K562 (cell line): ENCODE data around the gene GAB2. TPM values are rescaled to one million over a fixed set of nuclear protein-coding genes. Genes with fewer than 3 reads are reported as not detected.
A peak's percentile ranks its signal among the peaks of the same experiment; 100 is the strongest.

Experiments used
- ATAC-seq: fragments of 200-7000 bp; cut with Tn5 transposase; 3 replicates; pipeline ENCODE4 v1.9.1; 2020; ENCODE audit warnings: moderate library complexity
- BruUV-seq: library from RNA; stranded (reverse); fragments of 400-500 nt; replicated peaks from 2 replicates; lab custom pipeline; 2021; lab: Mats Ljungman, UMichigan
- CTCF ChIA-PET: fragments of 300-600 bp; formaldehyde crosslinking; extraction: SDS; loops from one replicate; lab custom pipeline; 2021; ENCODE audit warnings: low intra/inter-chr PET ratio; lab: Yijun Ruan, JAX
- POLR2A ChIA-PET: fragments of 300-600, 350-650 bp; sonication (Branson Sonifier 250); formaldehyde crosslinking; extraction: SDS; loops from one replicate; lab custom pipeline; 2021; ENCODE audit warnings: antibody characterized with exemption, inconsistent platforms; lab: Yijun Ruan, JAX
- DNase-seq, 4 experiments: peaks; one replicate each; pipeline versions ENCODE4 v3.0.0 to v3.0.0-alpha.2; 2011 to 2018; ENCODE audit warnings: low spot score in 3 of 4, mixed read lengths in 3 of 4; ENCODE audit errors: extremely low read depth in 1 of 4
- FAIRE-seq: peaks from 2 replicates; lab custom pipeline; 2011; peaks lifted over from hg19 to GRCh38; lab: Jason Lieb, UNC
- H2AFZ ChIP-seq: 2 replicates; pipeline ENCODE4 v1.6.0; 2011; ENCODE audit warnings: low read depth, low read length, control low read depth, inconsistent platforms
- H3K27ac ChIP-seq: fragments of 200-600 bp; 3 replicates; pipeline ENCODE4 v1.8.0; 2011; ENCODE audit warnings: low read depth, mild to moderate bottlenecking, control low read depth, inconsistent platforms, low read length, moderate library complexity, mixed read lengths; ENCODE audit errors: extremely low read depth
- H3K27me3 ChIP-seq, 2 experiments: fragments of 300-600 bp in 1 of 2; 2 replicates in 1 of 2; 3 replicates in 1 of 2; pipeline versions ENCODE4 v1.6.0 to v1.8.0; 2011; ENCODE audit warnings: inconsistent platforms in 2 of 2, low read length in 2 of 2, mild to moderate bottlenecking in 1 of 2, mixed read lengths in 1 of 2, moderate library complexity in 1 of 2; ENCODE audit not compliant: control insufficient read depth in 2 of 2, insufficient read depth in 2 of 2
- H3K36me3 ChIP-seq: fragments of 300-600 bp; 3 replicates; pipeline ENCODE4 v1.8.0; 2011; ENCODE audit warnings: mild to moderate bottlenecking, low read length, inconsistent platforms; ENCODE audit not compliant: control insufficient read depth, insufficient read depth
- H3K4me1 ChIP-seq, 2 experiments: fragments of 200-600 bp in 1 of 2; replicated peaks in 1 of 2; 2 replicates in 1 of 2; 3 replicates in 1 of 2; pipeline versions ENCODE4 v1.5.1 to v1.8.0; 2011; ENCODE audit warnings: inconsistent platforms in 2 of 2, low read length in 2 of 2, mild to moderate bottlenecking in 1 of 2, mixed read lengths in 1 of 2, moderate library complexity in 1 of 2; ENCODE audit not compliant: control insufficient read depth in 2 of 2, insufficient read depth in 2 of 2
- H3K4me2 ChIP-seq: 2 replicates; pipeline ENCODE4 v1.6.1; 2011; ENCODE audit warnings: low read length, control low read depth, inconsistent platforms, mixed read lengths; ENCODE audit not compliant: insufficient read depth
- H3K4me3 ChIP-seq: fragments of 200-600 bp; sonication (generic), shearing (Covaris generic); 2 replicates; pipeline ENCODE4 v1.5.1; 2016; ENCODE audit warnings: control low read depth, inconsistent platforms
- H3K79me2 ChIP-seq: fragments of 200-600 bp; 3 replicates; pipeline ENCODE4 v1.8.0; 2011; ENCODE audit warnings: low read length, inconsistent platforms; ENCODE audit not compliant: control insufficient read depth, insufficient read depth
- H3K9ac ChIP-seq, 2 experiments: 2 replicates each; pipeline versions ENCODE4 v1.6.0 to v1.6.1; 2011; ENCODE audit warnings: low read depth in 2 of 2, low read length in 2 of 2, control low read depth in 1 of 2, inconsistent platforms in 1 of 2, mild to moderate bottlenecking in 1 of 2, mixed read lengths in 1 of 2; ENCODE audit not compliant: insufficient read depth in 1 of 2
- H3K9me1 ChIP-seq: one replicate; pipeline ENCODE4 v1.6.0; 2011; ENCODE audit warnings: inconsistent platforms, mild to moderate bottlenecking, low read length, moderate library complexity; ENCODE audit not compliant: control insufficient read depth, insufficient read depth
- H3K9me3 ChIP-seq: replicated peaks from 2 replicates; pipeline ENCODE4 v1.5.1; 2011; ENCODE audit warnings: low read depth, low read length, inconsistent platforms; ENCODE audit not compliant: control insufficient read depth, insufficient read depth
- H4K20me1 ChIP-seq: replicated peaks from 2 replicates; pipeline ENCODE4 v1.6.1; 2011; ENCODE audit warnings: low read length, inconsistent platforms, mixed read lengths; ENCODE audit not compliant: control insufficient read depth, insufficient read depth
- ARID1B ChIP-seq: fragments of 450-650 bp; IDR thresholded peaks from 2 replicates; pipeline ENCODE4 v1.6.1; 2016; ENCODE audit warnings: antibody characterized with exemption, mild to moderate bottlenecking, inconsistent platforms
- CREB1 ChIP-seq, 2 experiments: sonication (generic) in 1 of 2; formaldehyde crosslinking in 1 of 2; IDR thresholded peaks; 2 replicates each; pipeline versions ENCODE4 v1.6.1 to v1.8.0; 2012 to 2022; ENCODE audit warnings: inconsistent platforms in 1 of 2, mild to moderate bottlenecking in 1 of 2, missing genetic modification reagents in 1 of 2, moderate library complexity in 1 of 2
- ESRRA ChIP-seq: fragments of 450-650 bp; IDR thresholded peaks from 2 replicates; pipeline ENCODE4 v1.6.1; 2014; ENCODE audit warnings: low read depth, mild to moderate bottlenecking, moderate library complexity, borderline replicate concordance
- SMAD4 ChIP-seq: fragments of 250-450 bp; sonication (Bioruptor Pico); conservative IDR thresholded peaks from 2 replicates; pipeline ENCODE4 v1.8.0; 2021; ENCODE audit warnings: inconsistent platforms, mild to moderate bottlenecking, moderate library complexity
- ZNF217 ChIP-seq: sonication (generic); formaldehyde crosslinking; IDR thresholded peaks from 2 replicates; pipeline ENCODE4 v1.8.0; 2022; ENCODE audit warnings: mild to moderate bottlenecking, missing genetic modification reagents
- ZNF57 ChIP-seq: fragments of 450-650 bp; formaldehyde crosslinking; IDR thresholded peaks from 2 replicates; pipeline ENCODE4 v1.4.0; 2020; ENCODE audit warnings: mild to moderate bottlenecking, moderate library complexity
- WGBS: fragments of 100-300 bp; shearing (Covaris generic); methylation state at CpG from one replicate; pipeline ENCODE4 v1.1.6; 2016; ENCODE audit warnings: low coverage, mixed read lengths; ENCODE audit not compliant: insufficient coverage; ENCODE audit errors: missing lambda C conversion rate; 5-methylcytosine and 5-hydroxymethylcytosine counted together
- in situ Hi-C: fragments of 300-500 bp; cut with MboI; formaldehyde crosslinking; loops from 4 replicates; pipeline ENCODE4 v1.15.0; 2018; ENCODE audit warnings: inconsistent platforms, mixed read lengths
- intact Hi-C: fragments of 100-400 bp; cut with micrococcal nuclease; formaldehyde crosslinking; loops from 2 replicates; pipeline ENCODE4 v1.14.2; 2022
- polyA plus RNA-seq, 8 experiments: library from polyadenylated mRNA; depleted of rRNA in 4 of 8; stranded (reverse) in 5 of 8; unstranded in 3 of 8; fragments of >200 nt; fragmentation: Nextera tagmentation in 2 of 8; fragmentation: Illumina TruSeq in 1 of 8; extraction: Ambion mirVana in 2 of 8; extraction: Trizol in 1 of 8; gene quantifications; 2 replicates each; pipeline versions ENCODE4 v1.2.1 to v1.2.3, GENCODE V29; 2011 to 2014; ENCODE audit warnings: inconsistent platforms in 1 of 8, missing spikeins in 1 of 8
- total RNA-seq, 7 experiments: library from RNA; depleted of rRNA in 6 of 7; stranded (reverse); fragments of >200 nt in 6 of 7; fragmentation: Illumina TruSeq in 2 of 7; extraction: Trizol in 2 of 7; gene quantifications; 2 replicates each; pipeline versions ENCODE4 v1.2.1 to v1.2.3, GENCODE V29; 2011 to 2021; ENCODE audit warnings: low replicate concordance in 1 of 7
- TF ChIP-seq, protein P1 (sequence below), 3 experiments: fragments of 200-800 bp in 1 of 3; sonication (Bioruptor generic) in 1 of 3; sonication (generic) in 1 of 3; formaldehyde crosslinking in 1 of 3; IDR thresholded peaks; 2 replicates each; pipeline versions ENCODE4 v1.6.1 to v1.8.0; 2016 to 2022; ENCODE audit warnings: mild to moderate bottlenecking in 2 of 3, missing compliant biosample characterization in 2 of 3, missing genetic modification characterization in 2 of 3, missing genetic modification reagents in 1 of 3
- TF ChIP-seq, protein P2 (sequence below): sonication (generic); formaldehyde crosslinking; IDR thresholded peaks from 2 replicates; pipeline ENCODE4 v1.9.0; 2022; ENCODE audit warnings: mild to moderate bottlenecking, missing genetic modification reagents
- TF ChIP-seq, protein P3 (sequence below): fragments of 450-650 bp; IDR thresholded peaks from 2 replicates; pipeline ENCODE4 v1.6.1; 2017; ENCODE audit warnings: antibody characterized with exemption, mild to moderate bottlenecking
- TF ChIP-seq, protein P4 (sequence below): fragments of 450-650 bp; conservative IDR thresholded peaks from 2 replicates; pipeline ENCODE4 v1.6.1; 2016; ENCODE audit warnings: missing genetic modification characterization, low read depth, mild to moderate bottlenecking, control low read depth, missing compliant biosample characterization
- TF ChIP-seq, protein P5 (sequence below), 2 experiments: fragments of 250-450 bp in 1 of 2; fragments of 450-650 bp in 1 of 2; sonication (Bioruptor Pico) in 1 of 2; IDR thresholded peaks; 2 replicates each; pipeline versions ENCODE4 v1.6.1 to v1.8.0; 2016 to 2021; ENCODE audit warnings: mild to moderate bottlenecking in 2 of 2, moderate library complexity in 2 of 2, missing compliant biosample characterization in 1 of 2, missing genetic modification characterization in 1 of 2

Gene GAB2
- total and polyA plus RNA-seq, 9 of the 15 experiments (the other 6 are each of a cell fraction or from before 2014, with no cell fraction given), result 2.3 to 35.2 (median 16.1) TPM

DNA sequence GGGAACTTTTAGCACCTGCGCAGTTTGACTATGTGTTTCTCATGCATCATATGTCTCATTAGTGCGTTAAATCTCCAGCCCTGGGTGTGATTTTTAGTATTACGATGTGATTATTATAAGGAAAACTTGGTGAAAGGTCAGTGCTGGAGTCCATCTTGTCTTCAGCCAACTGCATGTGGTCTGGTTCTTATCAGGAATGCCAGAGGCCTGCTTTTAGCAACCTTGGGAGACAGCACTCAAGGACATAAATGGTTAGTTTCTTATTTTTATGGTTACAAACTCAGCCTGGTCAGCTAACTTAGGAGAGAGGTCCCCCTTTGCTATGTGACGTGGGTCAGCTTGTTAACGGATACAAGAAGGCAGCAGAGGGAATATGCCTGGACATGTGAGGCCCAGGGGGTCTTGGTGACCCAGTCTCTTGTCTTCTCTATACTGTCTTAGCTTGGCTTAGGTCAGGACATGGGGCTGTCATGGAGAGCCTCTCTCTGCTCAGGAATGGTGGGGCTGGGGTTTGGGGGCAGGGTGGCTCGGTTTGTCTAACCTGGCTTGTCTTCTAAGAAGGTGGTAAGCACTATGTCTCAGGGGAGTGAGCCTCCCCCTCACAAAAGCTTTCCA is 250.7 kb downstream of the GAB2 start:
- ATAC-seq, result peak; percentile 50
- intact Hi-C loops, result no loop called here
- Histone ChIP-seq H4K20me1 (no peaks in the 10 kb centered on the region), H3K36me3 (no peaks in the 10 kb centered on the region), H3K4me3 (no peak overlapping the region), H3K9me3 (no peaks in the 10 kb centered on the region), H3K9ac (peak overlapping the region in 1 of 2 experiments; percentile 28; a peak in 1 of 4 replicates), H3K9me1 (no peaks in the 10 kb centered on the region), H3K27ac (peak overlapping the region; percentile 68; the same call in 2 of the 3 replicates), H3K79me2 (no peaks in the 10 kb centered on the region), H3K4me1 (peaks cover 9 to 22% of the 10 kb centered on the region in 2 experiments; a peak in 4 of 5 replicates), H2AFZ (peak overlapping the region; percentile 89), H3K4me2 (peak overlapping the region; percentile 17; the same call in 1 of the 2 replicates), H3K27me3 (no peaks in the 10 kb centered on the region)
- FAIRE-seq, result peak; percentile 89
- ChIA-PET CTCF (no interaction called here), POLR2A (interaction anchor here (0.6 to 1.1 kb wide), 2 partner anchors 19 to 22 kb away, joined by 3 read pairs; no protein-coding TSS in a partner anchor)
- in situ Hi-C loops, result no loop called here
- peak in 2 of 4 experiments; percentile 31 to 54 for DNase-seq
- WGBS, result 44% methylated on average over 6 of the region's 6 CpGs
- no TSS peak for BruUV-seq
- TF ChIP-seq CREB1 (IDR thresholded peaks at IDR 0.05) (no peak), CREB1 (CRISPR knock-in tag; IDR thresholded peaks at IDR 0.05) (no peak), SMAD4 (peak; percentile 69), ZNF57 (CRISPR knock-in tag) (no peak), ARID1B (peak; percentile 40), ESRRA (peak; percentile 83), ZNF217 (CRISPR knock-in tag) (no peak)
- TF ChIP-seq, protein P1, sequence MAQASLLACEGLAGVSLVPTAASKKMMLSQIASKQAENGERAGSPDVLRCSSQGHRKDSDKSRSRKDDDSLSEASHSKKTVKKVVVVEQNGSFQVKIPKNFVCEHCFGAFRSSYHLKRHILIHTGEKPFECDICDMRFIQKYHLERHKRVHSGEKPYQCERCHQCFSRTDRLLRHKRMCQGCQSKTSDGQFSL (CRISPR knock-in tag; IDR thresholded peaks at IDR 0.05), result no peak
- TF ChIP-seq, protein P1 (tag; IDR thresholded peaks at IDR 0.05), result no peak
- TF ChIP-seq, protein P2, sequence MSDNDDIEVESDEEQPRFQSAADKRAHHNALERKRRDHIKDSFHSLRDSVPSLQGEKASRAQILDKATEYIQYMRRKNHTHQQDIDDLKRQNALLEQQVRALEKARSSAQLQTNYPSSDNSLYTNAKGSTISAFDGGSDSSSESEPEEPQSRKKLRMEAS, result 0 out of 2 replicates have a peak, but pooled peaks have one; percentile 11
- TF ChIP-seq, protein P3, sequence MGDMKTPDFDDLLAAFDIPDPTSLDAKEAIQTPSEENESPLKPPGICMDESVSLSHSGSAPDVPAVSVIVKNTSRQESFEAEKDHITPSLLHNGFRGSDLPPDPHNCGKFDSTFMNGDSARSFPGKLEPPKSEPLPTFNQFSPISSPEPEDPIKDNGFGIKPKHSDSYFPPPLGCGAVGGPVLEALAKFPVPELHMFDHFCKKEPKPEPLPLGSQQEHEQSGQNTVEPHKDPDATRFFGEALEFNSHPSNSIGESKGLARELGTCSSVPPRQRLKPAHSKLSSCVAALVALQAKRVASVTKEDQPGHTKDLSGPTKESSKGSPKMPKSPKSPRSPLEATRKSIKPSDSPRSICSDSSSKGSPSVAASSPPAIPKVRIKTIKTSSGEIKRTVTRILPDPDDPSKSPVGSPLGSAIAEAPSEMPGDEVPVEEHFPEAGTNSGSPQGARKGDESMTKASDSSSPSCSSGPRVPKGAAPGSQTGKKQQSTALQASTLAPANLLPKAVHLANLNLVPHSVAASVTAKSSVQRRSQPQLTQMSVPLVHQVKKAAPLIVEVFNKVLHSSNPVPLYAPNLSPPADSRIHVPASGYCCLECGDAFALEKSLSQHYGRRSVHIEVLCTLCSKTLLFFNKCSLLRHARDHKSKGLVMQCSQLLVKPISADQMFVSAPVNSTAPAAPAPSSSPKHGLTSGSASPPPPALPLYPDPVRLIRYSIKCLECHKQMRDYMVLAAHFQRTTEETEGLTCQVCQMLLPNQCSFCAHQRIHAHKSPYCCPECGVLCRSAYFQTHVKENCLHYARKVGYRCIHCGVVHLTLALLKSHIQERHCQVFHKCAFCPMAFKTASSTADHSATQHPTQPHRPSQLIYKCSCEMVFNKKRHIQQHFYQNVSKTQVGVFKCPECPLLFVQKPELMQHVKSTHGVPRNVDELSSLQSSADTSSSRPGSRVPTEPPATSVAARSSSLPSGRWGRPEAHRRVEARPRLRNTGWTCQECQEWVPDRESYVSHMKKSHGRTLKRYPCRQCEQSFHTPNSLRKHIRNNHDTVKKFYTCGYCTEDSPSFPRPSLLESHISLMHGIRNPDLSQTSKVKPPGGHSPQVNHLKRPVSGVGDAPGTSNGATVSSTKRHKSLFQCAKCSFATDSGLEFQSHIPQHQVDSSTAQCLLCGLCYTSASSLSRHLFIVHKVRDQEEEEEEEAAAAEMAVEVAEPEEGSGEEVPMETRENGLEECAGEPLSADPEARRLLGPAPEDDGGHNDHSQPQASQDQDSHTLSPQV, result peak; percentile 95
- TF ChIP-seq, protein P4, sequence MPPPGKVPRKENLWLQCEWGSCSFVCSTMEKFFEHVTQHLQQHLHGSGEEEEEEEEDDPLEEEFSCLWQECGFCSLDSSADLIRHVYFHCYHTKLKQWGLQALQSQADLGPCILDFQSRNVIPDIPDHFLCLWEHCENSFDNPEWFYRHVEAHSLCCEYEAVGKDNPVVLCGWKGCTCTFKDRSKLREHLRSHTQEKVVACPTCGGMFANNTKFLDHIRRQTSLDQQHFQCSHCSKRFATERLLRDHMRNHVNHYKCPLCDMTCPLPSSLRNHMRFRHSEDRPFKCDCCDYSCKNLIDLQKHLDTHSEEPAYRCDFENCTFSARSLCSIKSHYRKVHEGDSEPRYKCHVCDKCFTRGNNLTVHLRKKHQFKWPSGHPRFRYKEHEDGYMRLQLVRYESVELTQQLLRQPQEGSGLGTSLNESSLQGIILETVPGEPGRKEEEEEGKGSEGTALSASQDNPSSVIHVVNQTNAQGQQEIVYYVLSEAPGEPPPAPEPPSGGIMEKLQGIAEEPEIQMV, result 0 out of 2 replicates have a peak, but pooled peaks have one; percentile 33
- TF ChIP-seq, protein P5, sequence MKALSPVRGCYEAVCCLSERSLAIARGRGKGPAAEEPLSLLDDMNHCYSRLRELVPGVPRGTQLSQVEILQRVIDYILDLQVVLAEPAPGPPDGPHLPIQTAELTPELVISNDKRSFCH (CRISPR knock-in tag; IDR thresholded peaks at IDR 0.05), result no peak
- TF ChIP-seq, protein P5 (tag; IDR thresholded peaks at IDR 0.05), result peak; percentile 63; the same call in 1 of the 2 replicates
